ENCODE measurements around the gene ATP5IF1.

The ATP5IF1 gene

GRCh38 chr1:28265577-28265976 lies 29.7 kb downstream of the ATP5IF1 start:
- DNase-seq (ENCODE audit: low read depth): no peak

- DNase-seq (ENCODE audit: low read depth): no peak
Measured at GRCh38 chr1:28266920-28267322, 31.0 kb downstream of the ATP5IF1 start.

- DNase-seq (ENCODE audit: low read depth): no peak
Measured at GRCh38 chr1:28267633-28268032, 31.7 kb downstream of the ATP5IF1 start.

- no peak for DNase-seq (ENCODE audit: low read depth)
Measured at GRCh38 chr1:28269529-28269928, 33.6 kb downstream of the ATP5IF1 start.

GRCh38 chr1:28272215-28272852 lies 36.4 kb downstream of the ATP5IF1 start:
- DNase-seq (ENCODE audit: low read depth): no peak

- DNase-seq (ENCODE audit: low read depth): no peak
Measured at GRCh38 chr1:28273216-28273860, 37.4 kb downstream of the ATP5IF1 start.

GRCh38 chr1:28278763-28279162 lies 42.8 kb downstream of the ATP5IF1 start:
- DNase-seq (ENCODE audit: low read depth): no peak

GRCh38 chr1:28279721-28280120 lies 43.8 kb downstream of the ATP5IF1 start:
- no peak for DNase-seq (ENCODE audit: low read depth)

- DNase-seq (ENCODE audit: low read depth): no peak
Measured at GRCh38 chr1:28280501-28280900, 44.6 kb downstream of the ATP5IF1 start.

- DNase-seq (ENCODE audit: low read depth): no peak
Measured at GRCh38 chr1:28280977-28281381, 45.1 kb downstream of the ATP5IF1 start.

GRCh38 chr1:28281608-28282425 lies 45.9 kb downstream of the ATP5IF1 start:
- DNase-seq (ENCODE audit: low read depth): no peak

GRCh38 chr1:28282426-28283407 lies 46.8 kb downstream of the ATP5IF1 start:
- no peak for DNase-seq (ENCODE audit: low read depth)

GRCh38 chr1:28286111-28286510 lies 50.2 kb downstream of the ATP5IF1 start:
- DNase-seq (ENCODE audit: low read depth): no peak

All from activated T-cell treated with anti-CD3 and anti-CD28 coated beads for 48 hours (primary cell).